Measurements from ENCODE around the gene ATF2. TPM values are rescaled to one million over a fixed set of nuclear protein-coding genes. Genes with fewer than 3 reads are reported as not detected.

ATF2 gene
- total and polyA plus RNA-seq, 2 donors from 2014 or later = 14.1 to 55.6 TPM

DNA sequence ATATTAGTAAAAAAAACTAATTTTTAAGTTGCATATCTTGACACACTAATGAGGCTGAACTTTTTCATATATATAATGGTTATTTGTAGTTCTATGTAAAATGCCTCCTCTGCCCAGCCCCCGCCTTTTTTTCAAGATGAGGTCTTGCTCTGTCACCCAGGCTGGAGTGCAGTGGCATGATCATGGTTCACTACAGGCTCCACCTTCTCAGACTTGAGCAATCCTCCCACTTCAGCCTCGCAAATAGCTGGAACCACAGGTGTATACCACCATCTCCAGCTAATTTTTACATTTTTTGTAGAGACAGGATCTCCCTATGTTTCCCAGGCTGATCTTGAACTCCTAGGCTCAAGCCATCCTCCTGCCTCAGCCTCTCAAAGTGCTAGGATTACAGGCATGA is 24.3 kb downstream of the ATF2 start:
- TF ChIP-seq, protein P1, sequence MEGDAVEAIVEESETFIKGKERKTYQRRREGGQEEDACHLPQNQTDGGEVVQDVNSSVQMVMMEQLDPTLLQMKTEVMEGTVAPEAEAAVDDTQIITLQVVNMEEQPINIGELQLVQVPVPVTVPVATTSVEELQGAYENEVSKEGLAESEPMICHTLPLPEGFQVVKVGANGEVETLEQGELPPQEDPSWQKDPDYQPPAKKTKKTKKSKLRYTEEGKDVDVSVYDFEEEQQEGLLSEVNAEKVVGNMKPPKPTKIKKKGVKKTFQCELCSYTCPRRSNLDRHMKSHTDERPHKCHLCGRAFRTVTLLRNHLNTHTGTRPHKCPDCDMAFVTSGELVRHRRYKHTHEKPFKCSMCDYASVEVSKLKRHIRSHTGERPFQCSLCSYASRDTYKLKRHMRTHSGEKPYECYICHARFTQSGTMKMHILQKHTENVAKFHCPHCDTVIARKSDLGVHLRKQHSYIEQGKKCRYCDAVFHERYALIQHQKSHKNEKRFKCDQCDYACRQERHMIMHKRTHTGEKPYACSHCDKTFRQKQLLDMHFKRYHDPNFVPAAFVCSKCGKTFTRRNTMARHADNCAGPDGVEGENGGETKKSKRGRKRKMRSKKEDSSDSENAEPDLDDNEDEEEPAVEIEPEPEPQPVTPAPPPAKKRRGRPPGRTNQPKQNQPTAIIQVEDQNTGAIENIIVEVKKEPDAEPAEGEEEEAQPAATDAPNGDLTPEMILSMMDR (IDR thresholded peaks at IDR 0.05; ENCODE audit: borderline replicate concordance, extremely low read depth, insufficient read depth) = no peak
- FAIRE-seq (no peak), DNase-seq (no peak)
- H3K27ac ChIP-seq (ENCODE audit: low read depth in 2 of 2, low read length in 2 of 2) = no peak overlapping the region
- no peaks in the 10 kb centered on the region for H3K4me1 ChIP-seq (ENCODE audit: control insufficient read depth in 2 of 3, insufficient read depth in 2 of 3, low read depth in 1 of 3, low read length in 3 of 3)
- no peaks in the 10 kb centered on the region for H3K27me3 ChIP-seq (ENCODE audit: control insufficient read depth, insufficient read depth, low read length)
- H3K4me3 ChIP-seq (ENCODE audit: low read length in 3 of 3) = no peak overlapping the region
- intact Hi-C loops (cut with DNase I) = no loop called here
- no peak overlapping the region for H3K9ac ChIP-seq (ENCODE audit: low read length in 3 of 3)
- no peaks in the 10 kb centered on the region for H3K36me3 ChIP-seq (ENCODE audit: control insufficient read depth in 2 of 3, insufficient read depth in 3 of 3, low read length in 3 of 3)
- H3K9me3 ChIP-seq (ENCODE audit: control insufficient read depth in 2 of 3, insufficient read depth in 1 of 3, low read length in 3 of 3) = no peaks in the 10 kb centered on the region

DNA sequence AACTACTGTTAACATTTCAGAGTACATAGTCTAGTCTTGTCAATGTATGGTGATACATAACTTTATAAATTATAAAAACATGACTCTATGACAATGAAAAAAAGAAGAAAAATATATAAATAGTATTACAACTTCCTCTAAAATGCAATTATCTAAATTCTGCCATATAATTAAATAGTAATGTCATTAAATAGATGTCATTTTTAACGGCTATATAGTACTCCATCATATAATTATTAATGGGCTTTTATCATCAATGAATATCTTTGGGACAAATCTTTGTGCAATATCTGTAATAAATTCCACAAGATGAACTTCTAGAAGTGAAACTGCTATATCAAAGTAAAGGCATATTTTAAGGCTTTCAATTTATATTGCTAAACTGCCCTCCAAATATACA is 24.8 kb downstream of the ATF2 start:
- no peaks in the 10 kb centered on the region for H3K27me3 ChIP-seq (ENCODE audit: control insufficient read depth, insufficient read depth, low read length)
- H3K4me1 ChIP-seq (ENCODE audit: control insufficient read depth in 2 of 3, insufficient read depth in 2 of 3, low read depth in 1 of 3, low read length in 3 of 3) = no peaks in the 10 kb centered on the region
- H3K4me3 ChIP-seq (ENCODE audit: low read length in 3 of 3) = no peak overlapping the region
- FAIRE-seq (peak; percentile 73), DNase-seq (no peak)
- H3K27ac ChIP-seq (ENCODE audit: low read depth in 2 of 2, low read length in 2 of 2) = no peak overlapping the region
- no peaks in the 10 kb centered on the region for H3K36me3 ChIP-seq (ENCODE audit: control insufficient read depth in 2 of 3, insufficient read depth in 3 of 3, low read length in 3 of 3)
- no peak overlapping the region for H3K9ac ChIP-seq (ENCODE audit: low read length in 3 of 3)
- H3K9me3 ChIP-seq (ENCODE audit: control insufficient read depth in 2 of 3, insufficient read depth in 1 of 3, low read length in 3 of 3) = no peaks in the 10 kb centered on the region
- TF ChIP-seq, protein P1 (IDR thresholded peaks at IDR 0.05; ENCODE audit: borderline replicate concordance, extremely low read depth, insufficient read depth) = no peak
- intact Hi-C loops (cut with DNase I) = no loop called here

DNA sequence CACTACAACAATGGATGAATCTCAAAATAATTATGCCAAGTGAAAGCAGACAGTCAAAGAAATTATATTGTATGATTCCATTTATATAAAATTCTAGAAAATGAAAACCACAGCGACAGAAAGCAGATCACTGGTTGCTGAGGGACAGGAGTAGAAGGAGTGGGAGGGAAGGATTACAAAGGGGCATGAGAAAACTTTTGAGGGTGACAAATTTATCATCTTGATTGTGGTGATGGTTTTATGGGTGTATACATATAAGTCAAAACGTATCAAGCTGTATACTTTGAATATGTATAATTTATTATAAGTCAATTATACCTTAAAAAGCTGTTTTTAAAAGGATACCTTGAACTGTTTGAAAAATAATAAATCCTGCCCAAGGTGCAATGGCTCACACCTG is 27.7 kb downstream of the ATF2 start:
- Histone ChIP-seq H3K27me3 (ENCODE audit: control insufficient read depth, insufficient read depth, low read length) (no peaks in the 10 kb centered on the region), H3K36me3 (ENCODE audit: control insufficient read depth in 2 of 3, insufficient read depth in 3 of 3, low read length in 3 of 3) (no peaks in the 10 kb centered on the region), H3K9ac (ENCODE audit: low read length in 3 of 3) (no peak overlapping the region), H3K9me3 (ENCODE audit: control insufficient read depth in 2 of 3, insufficient read depth in 1 of 3, low read length in 3 of 3) (no peaks in the 10 kb centered on the region), H3K27ac (ENCODE audit: low read depth in 2 of 2, low read length in 2 of 2) (no peak overlapping the region), H3K4me1 (ENCODE audit: control insufficient read depth in 2 of 3, insufficient read depth in 2 of 3, low read depth in 1 of 3, low read length in 3 of 3) (no peaks in the 10 kb centered on the region), H3K4me3 (ENCODE audit: low read length in 3 of 3) (no peak overlapping the region)
- FAIRE-seq (no peak), DNase-seq (no peak)
- TF ChIP-seq, protein P1 (IDR thresholded peaks at IDR 0.05; ENCODE audit: borderline replicate concordance, extremely low read depth, insufficient read depth) = no peak
- intact Hi-C loops (cut with DNase I) = no loop called here

DNA sequence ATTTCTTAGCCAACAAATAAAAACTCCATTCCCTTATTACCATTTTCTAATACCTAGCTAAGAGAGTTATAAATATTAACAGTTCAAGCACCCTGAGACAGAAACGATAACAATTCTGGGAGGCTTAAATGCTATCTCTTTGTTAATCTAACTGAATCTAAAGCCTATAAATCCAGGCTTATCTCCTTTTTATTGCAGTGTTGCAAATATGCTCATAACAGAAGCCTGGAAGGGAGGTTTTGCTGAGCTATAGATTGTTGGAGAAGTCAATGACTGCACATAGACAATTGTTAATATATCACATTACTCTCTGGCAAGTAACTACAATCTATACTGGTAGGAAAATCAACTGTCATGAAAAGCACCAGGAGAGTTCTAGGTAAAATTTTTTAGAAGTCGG is 30.2 kb downstream of the ATF2 start:
- H3K27ac ChIP-seq (ENCODE audit: low read depth in 2 of 2, low read length in 2 of 2) = no peak overlapping the region
- TF ChIP-seq, protein P1 (IDR thresholded peaks at IDR 0.05; ENCODE audit: borderline replicate concordance, extremely low read depth, insufficient read depth) = no peak
- H3K27me3 ChIP-seq (ENCODE audit: control insufficient read depth, insufficient read depth, low read length) = no peaks in the 10 kb centered on the region
- intact Hi-C loops (cut with DNase I) = no loop called here
- DNase-seq = no peak
- no peaks in the 10 kb centered on the region for H3K4me1 ChIP-seq (ENCODE audit: control insufficient read depth in 2 of 3, insufficient read depth in 2 of 3, low read depth in 1 of 3, low read length in 3 of 3)
- no peak overlapping the region for H3K9ac ChIP-seq (ENCODE audit: low read length in 3 of 3)
- no peak for FAIRE-seq
- no peaks in the 10 kb centered on the region for H3K36me3 ChIP-seq (ENCODE audit: control insufficient read depth in 2 of 3, insufficient read depth in 3 of 3, low read length in 3 of 3)
- H3K9me3 ChIP-seq (ENCODE audit: control insufficient read depth in 2 of 3, insufficient read depth in 1 of 3, low read length in 3 of 3) = no peaks in the 10 kb centered on the region
- no peak overlapping the region for H3K4me3 ChIP-seq (ENCODE audit: low read length in 3 of 3)

Measured in kidney (tissue), 14 donors.